ENCODE measurements around the gene CACNA2D3. TPM values are rescaled to one million over a fixed set of nuclear protein-coding genes. Genes with fewer than 3 reads are reported as not detected.

The CACNA2D3 gene
- total RNA-seq, 1 donor from 2014 or later, result 17.2 TPM

DNA sequence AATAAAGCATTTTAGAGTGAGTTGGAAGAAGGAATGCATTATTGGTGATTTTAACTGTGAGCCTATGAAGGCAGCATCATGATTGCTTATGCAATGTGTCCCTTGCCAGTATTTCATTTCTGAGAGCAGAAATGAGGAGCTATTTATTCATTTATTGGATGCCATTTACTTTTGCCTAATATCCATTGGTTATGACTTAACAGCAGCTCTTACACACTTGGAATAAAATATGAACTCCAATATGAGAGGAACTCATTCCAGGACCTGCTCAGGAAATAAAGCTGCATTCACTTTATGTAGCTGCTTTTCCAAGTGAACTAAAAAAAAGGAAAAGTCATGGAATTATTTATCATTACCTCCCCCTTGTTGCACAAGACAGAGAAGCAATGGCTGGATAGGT lies 525.4 kb downstream of the CACNA2D3 start:
- no peak for TF ChIP-seq POLR2AphosphoS5 (IDR thresholded peaks at IDR 0.05; ENCODE audit: insufficient read depth in 1 of 2, low read depth in 1 of 2)
- no peak for TF ChIP-seq POLR2A (IDR thresholded peaks at IDR 0.05)
- TF ChIP-seq, protein P1, sequence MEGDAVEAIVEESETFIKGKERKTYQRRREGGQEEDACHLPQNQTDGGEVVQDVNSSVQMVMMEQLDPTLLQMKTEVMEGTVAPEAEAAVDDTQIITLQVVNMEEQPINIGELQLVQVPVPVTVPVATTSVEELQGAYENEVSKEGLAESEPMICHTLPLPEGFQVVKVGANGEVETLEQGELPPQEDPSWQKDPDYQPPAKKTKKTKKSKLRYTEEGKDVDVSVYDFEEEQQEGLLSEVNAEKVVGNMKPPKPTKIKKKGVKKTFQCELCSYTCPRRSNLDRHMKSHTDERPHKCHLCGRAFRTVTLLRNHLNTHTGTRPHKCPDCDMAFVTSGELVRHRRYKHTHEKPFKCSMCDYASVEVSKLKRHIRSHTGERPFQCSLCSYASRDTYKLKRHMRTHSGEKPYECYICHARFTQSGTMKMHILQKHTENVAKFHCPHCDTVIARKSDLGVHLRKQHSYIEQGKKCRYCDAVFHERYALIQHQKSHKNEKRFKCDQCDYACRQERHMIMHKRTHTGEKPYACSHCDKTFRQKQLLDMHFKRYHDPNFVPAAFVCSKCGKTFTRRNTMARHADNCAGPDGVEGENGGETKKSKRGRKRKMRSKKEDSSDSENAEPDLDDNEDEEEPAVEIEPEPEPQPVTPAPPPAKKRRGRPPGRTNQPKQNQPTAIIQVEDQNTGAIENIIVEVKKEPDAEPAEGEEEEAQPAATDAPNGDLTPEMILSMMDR (IDR thresholded peaks at IDR 0.05), result no peak
- H3K9me3 ChIP-seq, result no peaks in the 10 kb centered on the region
- no peaks in the 10 kb centered on the region for H3K36me3 ChIP-seq
- no peaks in the 10 kb centered on the region for H3K27me3 ChIP-seq
- DNase-seq (ENCODE audit: extremely low spot score in 2 of 2), result no peak
- no peak overlapping the region for H3K27ac ChIP-seq
- H3K4me1 ChIP-seq, result no peaks in the 10 kb centered on the region
- intact Hi-C loops (cut with DNase I), result no loop called here
- no peak overlapping the region for H3K4me3 ChIP-seq

- Histone ChIP-seq H3K4me3 (no peak overlapping the region), H3K9me3 (no peaks in the 10 kb centered on the region), H3K36me3 (no peaks in the 10 kb centered on the region), H3K27ac (no peak overlapping the region), H3K4me1 (peaks cover 5% of the 10 kb centered on the region), H3K27me3 (no peaks in the 10 kb centered on the region)
- DNase-seq (ENCODE audit: extremely low spot score in 2 of 2), result no peak
- TF ChIP-seq POLR2A (IDR thresholded peaks at IDR 0.05) (no peak), POLR2AphosphoS5 (IDR thresholded peaks at IDR 0.05; ENCODE audit: insufficient read depth in 1 of 2, low read depth in 1 of 2) (peak in 1 of 2 donors; percentile 26)
- intact Hi-C loops (cut with DNase I), result no loop called here
These were observed 527.2 kb downstream of the CACNA2D3 start for GRCh38 chr3:54649551-54649950.

DNA sequence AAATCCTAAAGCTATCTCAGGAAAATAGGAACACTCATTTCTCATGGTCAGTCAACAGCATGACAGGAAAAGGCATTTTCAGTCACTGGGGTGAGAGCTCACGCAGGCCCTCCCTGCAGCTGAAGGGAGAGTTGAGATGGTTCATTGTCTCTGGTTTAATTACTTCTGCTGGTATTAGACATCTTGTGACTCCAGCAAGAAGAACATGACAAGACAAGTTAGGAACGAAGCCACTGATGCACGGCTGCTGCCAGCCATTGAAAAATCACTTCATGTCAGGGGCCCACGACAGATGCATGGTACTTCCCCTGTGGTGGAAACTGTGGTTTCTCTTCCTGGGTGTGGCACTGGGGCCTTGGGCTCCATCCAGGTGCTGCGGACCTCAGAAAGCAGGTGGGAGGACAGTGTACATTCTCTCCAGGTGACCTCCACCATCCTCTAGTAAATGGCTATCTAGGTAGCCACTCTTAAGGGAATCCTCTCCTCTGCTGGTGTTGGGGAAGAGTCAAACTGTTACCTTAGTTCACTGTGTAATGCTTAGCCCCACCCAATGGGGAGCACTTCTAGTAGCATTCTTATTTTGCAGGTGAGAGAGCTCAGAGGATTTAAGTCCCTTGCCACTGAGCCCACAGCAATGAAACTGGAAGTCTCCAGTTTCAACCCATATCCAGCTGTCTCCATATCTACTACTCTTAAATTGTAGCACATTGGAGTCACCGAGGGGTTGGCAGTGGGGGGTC lies 531.3 kb downstream of the CACNA2D3 start:
- no peak overlapping the region for H3K4me3 ChIP-seq
- no peaks in the 10 kb centered on the region for H3K36me3 ChIP-seq
- TF ChIP-seq, protein P1 (IDR thresholded peaks at IDR 0.05), result no peak
- TF ChIP-seq POLR2AphosphoS5 (IDR thresholded peaks at IDR 0.05; ENCODE audit: insufficient read depth in 1 of 2, low read depth in 1 of 2) (no peak), POLR2A (IDR thresholded peaks at IDR 0.05) (no peak)
- intact Hi-C loops (cut with DNase I), result no loop called here
- H3K9me3 ChIP-seq, result no peaks in the 10 kb centered on the region
- H3K27me3 ChIP-seq, result no peaks in the 10 kb centered on the region
- DNase-seq (ENCODE audit: extremely low spot score in 2 of 2), result no peak
- no peak overlapping the region for H3K27ac ChIP-seq
- H3K4me1 ChIP-seq, result peaks cover 5% of the 10 kb centered on the region

DNA sequence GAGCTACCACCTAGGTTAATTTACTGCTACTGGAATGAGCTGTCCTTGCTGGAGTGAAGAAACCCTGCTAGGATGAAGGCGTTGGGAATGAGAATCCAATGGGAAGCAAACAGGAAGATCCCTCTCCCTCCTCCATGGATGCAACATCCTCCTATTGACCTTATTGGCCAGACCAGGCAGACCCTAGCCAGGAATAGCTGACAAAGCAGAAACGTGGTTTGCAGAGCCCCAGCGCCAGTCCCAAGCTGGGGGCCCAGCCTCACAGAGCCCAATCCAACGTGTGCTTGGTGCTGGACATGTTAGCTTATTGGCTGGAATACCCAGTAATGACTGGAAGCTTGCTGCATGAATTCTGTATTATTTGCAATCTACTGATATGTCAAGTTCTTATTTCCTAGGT lies 532.4 kb downstream of the CACNA2D3 start:
- Histone ChIP-seq H3K4me3 (no peak overlapping the region), H3K27ac (no peak overlapping the region), H3K4me1 (peaks cover 5% of the 10 kb centered on the region), H3K9me3 (no peaks in the 10 kb centered on the region), H3K36me3 (no peaks in the 10 kb centered on the region), H3K27me3 (no peaks in the 10 kb centered on the region)
- TF ChIP-seq, protein P1 (IDR thresholded peaks at IDR 0.05), result no peak
- TF ChIP-seq POLR2AphosphoS5 (IDR thresholded peaks at IDR 0.05; ENCODE audit: insufficient read depth in 1 of 2, low read depth in 1 of 2) (no peak), POLR2A (IDR thresholded peaks at IDR 0.05) (no peak)
- no peak for DNase-seq (ENCODE audit: extremely low spot score in 2 of 2)
- intact Hi-C loops (cut with DNase I), result no loop called here

DNA sequence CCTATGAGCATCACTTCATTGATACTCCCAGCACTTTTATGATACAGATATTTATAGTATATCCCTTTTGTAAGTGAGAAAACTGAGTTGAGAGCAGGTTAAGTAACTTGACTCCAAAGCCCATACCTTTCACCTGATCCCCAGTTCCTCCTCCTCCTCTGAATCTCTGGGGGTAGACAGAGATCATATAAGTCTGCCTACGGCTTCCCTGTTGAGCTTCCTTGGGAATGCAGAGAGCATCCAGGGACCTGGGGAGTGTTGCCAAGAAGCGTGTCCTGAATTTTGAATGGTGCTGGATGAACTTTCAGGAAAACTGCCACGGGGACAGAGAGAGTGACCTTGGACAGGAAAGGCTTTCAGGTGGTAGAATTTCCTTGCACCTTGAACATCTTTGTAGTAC lies 537.0 kb downstream of the CACNA2D3 start:
- Histone ChIP-seq H3K36me3 (no peaks in the 10 kb centered on the region), H3K4me1 (peaks cover 9% of the 10 kb centered on the region), H3K4me3 (no peak overlapping the region), H3K27ac (no peak overlapping the region), H3K9me3 (no peaks in the 10 kb centered on the region), H3K27me3 (no peaks in the 10 kb centered on the region)
- intact Hi-C loops (cut with DNase I), result no loop called here
- TF ChIP-seq POLR2AphosphoS5 (IDR thresholded peaks at IDR 0.05; ENCODE audit: insufficient read depth in 1 of 2, low read depth in 1 of 2) (no peak), POLR2A (IDR thresholded peaks at IDR 0.05) (no peak)
- TF ChIP-seq, protein P1 (IDR thresholded peaks at IDR 0.05), result no peak
- no peak for DNase-seq (ENCODE audit: extremely low spot score in 2 of 2)
